IPS DF 4.7 (cell line): ENCODE data around the gene CEACAM7.

Source experiments
- DNase-seq: peaks from one replicate; pipeline ENCODE4 v3.0.0-alpha.2; 2013; ENCODE audit warnings: low spot score; ENCODE audit errors: extremely low read depth

The CEACAM7 gene

GRCh38 chr19:41700381-41701195, 12.5 kb upstream of the CEACAM7 start:
- no peak for DNase-seq

GRCh38 chr19:41699968-41700323, 11.9 kb upstream of the CEACAM7 start:
- no peak for DNase-seq

- no peak for DNase-seq
Observed at GRCh38 chr19:41699231-41699967, 11.3 kb upstream of the CEACAM7 start.

GRCh38 chr19:41698746-41699230, 10.7 kb upstream of the CEACAM7 start:
- no peak for DNase-seq

- no peak for DNase-seq
Observed at GRCh38 chr19:41697198-41697855, 9.3 kb upstream of the CEACAM7 start.

GRCh38 chr19:41696402-41697197, 8.5 kb upstream of the CEACAM7 start:
- no peak for DNase-seq

- no peak for DNase-seq
Observed at GRCh38 chr19:41695745-41696144, 7.7 kb upstream of the CEACAM7 start.

GRCh38 chr19:41694831-41695635, 7.0 kb upstream of the CEACAM7 start:
- DNase-seq: no peak

- no peak for DNase-seq
Observed at GRCh38 chr19:41694196-41694595, 6.1 kb upstream of the CEACAM7 start.

GRCh38 chr19:41691268-41691970, 3.3 kb upstream of the CEACAM7 start:
- DNase-seq: no peak

- DNase-seq: no peak
Observed at GRCh38 chr19:41690801-41691065, 2.7 kb upstream of the CEACAM7 start.

- DNase-seq: no peak
Observed at GRCh38 chr19:41689993-41690800, 2.1 kb upstream of the CEACAM7 start.

GRCh38 chr19:41688687-41689086, 617 bp upstream of the CEACAM7 start:
- no peak for DNase-seq

GRCh38 chr19:41687419-41687818, 651 bp downstream of the CEACAM7 start:
- DNase-seq: no peak

GRCh38 chr19:41682437-41682836, 5.6 kb downstream of the CEACAM7 start:
- DNase-seq: no peak

GRCh38 chr19:41671486-41671885, 16.6 kb downstream of the CEACAM7 start:
- no peak for DNase-seq

- no peak for DNase-seq
Observed at GRCh38 chr19:41670755-41671154, 17.3 kb downstream of the CEACAM7 start.

- no peak for DNase-seq
Observed at GRCh38 chr19:41668315-41668714, 19.8 kb downstream of the CEACAM7 start.

GRCh38 chr19:41666075-41666474, 22.0 kb downstream of the CEACAM7 start:
- DNase-seq: no peak
